ENCODE measurements around the gene CHN2.

Gene CHN2

DNA sequence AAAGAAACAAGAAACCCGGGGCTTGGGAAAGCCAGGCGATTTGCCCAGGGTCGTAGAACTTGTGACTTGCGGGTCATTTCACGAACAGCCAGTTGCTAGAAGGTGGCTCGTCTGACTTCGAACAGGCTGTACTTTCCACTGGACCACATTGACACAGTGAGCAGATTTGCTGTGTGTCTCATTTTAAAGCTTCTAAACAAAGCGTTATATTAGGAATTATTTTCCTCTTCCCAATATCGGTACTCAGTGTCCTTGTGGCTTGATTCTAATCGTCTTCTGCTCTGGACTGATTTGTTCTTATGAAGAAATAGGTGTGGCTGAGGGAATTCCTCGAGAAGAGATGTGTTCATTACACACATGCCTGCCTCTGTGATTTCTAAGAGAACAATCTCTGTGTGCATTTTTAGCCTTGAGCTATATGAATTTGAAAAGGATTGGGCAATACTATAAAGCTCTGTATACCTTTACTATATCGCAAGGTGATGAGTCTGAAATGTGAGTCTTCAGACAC, 219.1 kb downstream of the CHN2 start:
- no peak for FAIRE-seq

DNA sequence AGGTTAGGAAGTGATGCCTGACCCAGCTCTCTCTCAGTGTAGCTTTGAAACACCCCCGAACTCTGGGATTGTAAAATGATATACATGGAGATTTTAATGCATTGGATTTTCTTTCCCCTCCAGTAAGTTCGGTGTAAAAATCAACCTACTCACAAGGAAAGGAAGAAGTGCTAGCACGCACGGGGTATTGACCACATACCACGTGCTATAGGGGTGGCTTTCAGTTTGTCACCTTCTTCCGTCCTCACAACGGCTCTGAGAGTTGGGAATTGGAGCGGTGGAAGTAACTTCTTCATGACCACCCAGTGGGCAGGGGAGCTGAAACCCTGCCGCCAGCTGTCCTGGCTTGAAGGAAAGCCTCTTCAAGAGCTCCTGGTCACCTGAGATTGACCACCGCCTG, 219.6 kb downstream of the CHN2 start:
- FAIRE-seq, result no peak

DNA sequence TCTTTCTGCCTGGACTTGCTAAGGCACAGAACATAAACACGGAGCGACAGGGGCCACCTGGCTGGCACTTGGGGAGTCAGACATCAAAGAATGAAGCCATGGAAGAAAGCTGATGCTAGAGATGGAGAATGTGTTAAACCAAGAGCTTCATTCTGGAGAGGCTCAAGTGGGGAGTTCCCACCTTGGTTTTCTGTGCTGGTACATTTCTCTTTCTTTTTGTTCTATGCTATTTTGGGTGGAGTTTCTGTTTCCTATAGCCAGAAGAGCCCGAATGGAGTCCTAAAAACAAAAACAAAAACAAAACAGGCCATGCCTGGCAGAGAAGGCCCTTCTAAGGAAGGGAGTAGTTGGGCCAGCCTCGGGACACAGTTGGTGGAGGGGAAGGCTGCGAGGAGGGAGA, 220.6 kb downstream of the CHN2 start:
- no peak for FAIRE-seq

GRCh38 chr7:29416276-29416937, 221.8 kb downstream of the CHN2 start:
- no peak for FAIRE-seq

- FAIRE-seq, result no peak
Measured at GRCh38 chr7:29416938-29417305, 222.3 kb downstream of the CHN2 start.

GRCh38 chr7:29418056-29418455, 223.5 kb downstream of the CHN2 start:
- no peak for FAIRE-seq

GRCh38 chr7:29418651-29419050, 224.1 kb downstream of the CHN2 start:
- FAIRE-seq, result no peak

DNA sequence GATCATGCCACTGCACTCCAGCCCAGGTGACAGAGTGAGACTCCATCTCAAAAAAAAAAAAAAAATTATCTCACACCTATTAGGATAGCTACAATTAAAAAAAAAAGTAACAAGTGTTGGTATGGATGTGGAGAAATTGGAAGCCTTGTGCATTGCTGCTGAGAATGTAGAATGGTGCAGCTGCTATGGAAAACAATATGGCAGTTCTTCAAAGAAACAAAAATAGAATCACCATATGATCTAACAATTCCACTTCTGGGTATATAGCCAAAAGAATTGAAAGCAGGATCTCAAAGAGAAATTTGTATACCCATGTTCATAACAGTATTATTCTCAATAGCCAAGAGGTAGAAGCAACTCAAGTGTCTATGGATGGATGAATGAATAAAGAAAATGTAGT, 225.4 kb downstream of the CHN2 start:
- no peak for FAIRE-seq

- no peak for FAIRE-seq
Measured at GRCh38 chr7:29421010-29421956, 226.7 kb downstream of the CHN2 start.

- FAIRE-seq, result no peak
Measured at GRCh38 chr7:29422829-29423228, 228.3 kb downstream of the CHN2 start.

DNA sequence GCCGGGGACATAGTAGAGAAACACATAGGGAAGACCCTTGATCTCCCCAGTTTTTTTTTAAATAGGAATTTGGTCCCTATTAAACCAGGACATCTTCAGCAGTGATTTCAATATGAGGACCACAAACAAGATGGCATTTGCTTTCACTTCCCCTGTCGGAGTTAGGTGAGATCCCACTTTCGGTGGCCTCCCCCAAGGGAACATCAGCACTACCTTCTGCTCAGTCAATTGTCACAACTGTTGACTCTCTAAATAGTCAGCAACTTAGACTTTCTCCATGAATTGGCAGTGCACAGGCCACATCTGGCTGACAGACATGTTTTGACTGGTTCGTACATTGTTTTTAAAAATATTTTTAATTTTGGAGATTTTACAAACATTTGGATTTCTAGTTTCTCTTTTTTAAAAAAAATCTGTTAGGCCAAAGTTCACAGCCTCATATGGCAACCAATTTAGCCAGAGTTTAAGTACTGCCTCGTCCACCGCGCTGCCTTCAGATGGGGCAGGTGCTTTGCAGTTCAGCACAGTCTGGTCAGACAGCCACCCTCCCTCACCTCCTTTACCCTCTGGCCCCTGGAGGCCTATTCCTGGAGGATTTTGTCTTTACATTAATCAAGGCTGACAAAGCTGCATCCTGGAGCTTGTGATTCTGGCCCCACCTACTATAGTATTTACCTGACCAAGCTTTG, 229.9 kb downstream of the CHN2 start:
- no peak for FAIRE-seq

DNA sequence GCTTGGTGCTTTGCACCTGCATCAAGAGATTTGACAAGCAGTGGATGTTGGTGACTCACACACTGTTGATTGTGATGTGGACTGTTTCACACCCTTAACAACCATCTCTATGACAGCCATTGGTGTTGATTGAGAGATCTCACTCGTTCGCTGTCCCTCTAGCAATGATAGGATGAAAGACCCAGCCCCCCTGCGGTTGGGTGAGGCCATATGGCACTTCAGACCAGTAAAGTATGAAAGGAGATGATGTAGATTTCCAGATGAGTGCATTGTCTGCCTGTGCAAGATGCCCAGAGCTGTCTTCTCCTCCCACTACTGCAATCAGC, 230.4 kb downstream of the CHN2 start:
- FAIRE-seq, result no peak

- FAIRE-seq, result no peak
Measured at GRCh38 chr7:29426587-29426986, 232.0 kb downstream of the CHN2 start.

DNA sequence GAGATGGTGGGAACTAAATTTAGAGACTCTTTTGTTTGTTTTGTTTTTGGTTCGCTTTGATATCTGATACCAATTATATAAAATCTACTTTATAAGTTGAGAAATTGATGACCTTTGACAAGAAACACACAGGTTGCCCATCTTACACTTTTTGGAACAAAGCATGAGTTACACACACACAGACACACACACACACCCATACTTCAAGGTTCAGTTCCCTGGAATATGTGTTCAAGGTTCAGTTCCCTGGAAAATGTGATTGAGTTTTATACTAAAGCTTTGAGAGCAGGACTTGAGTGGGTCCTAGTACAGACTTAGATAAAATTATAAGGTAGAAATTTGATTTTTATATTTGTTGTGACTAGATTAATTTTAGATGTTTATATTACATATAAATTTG, 234.8 kb downstream of the CHN2 start:
- no peak for FAIRE-seq

DNA sequence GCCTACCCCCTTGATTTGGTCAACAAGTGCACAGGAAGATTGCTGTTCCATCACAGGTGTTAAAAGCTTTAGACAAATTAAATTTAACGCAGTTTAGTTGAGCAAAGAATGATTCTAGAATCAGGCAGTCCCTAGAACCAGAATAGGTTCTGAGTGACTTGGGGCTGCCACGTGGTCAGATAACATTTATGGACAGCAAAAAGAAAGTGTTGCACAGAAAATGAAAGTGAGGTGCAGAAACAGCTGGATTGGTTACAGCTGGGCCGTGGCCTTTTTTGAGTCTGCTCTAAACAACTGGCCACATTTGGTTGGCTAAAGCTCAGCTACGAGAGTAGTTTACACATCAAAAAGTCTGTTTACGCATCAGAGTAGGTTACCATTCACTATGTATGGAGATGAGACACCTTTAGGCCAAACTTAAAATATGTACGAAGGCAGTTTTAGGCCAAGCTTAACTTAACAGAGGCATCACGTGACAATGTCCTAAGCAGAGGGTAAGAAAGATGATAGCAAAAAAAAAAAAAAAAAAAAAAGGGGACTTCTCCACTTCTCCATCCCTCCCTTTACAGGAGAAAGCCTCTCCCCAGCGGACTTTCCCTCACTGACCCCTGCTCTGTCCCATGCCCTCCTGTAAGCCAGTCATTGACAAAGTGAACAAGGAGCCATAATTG, 235.8 kb downstream of the CHN2 start:
- FAIRE-seq, result no peak

GRCh38 chr7:29431686-29432085, 237.1 kb downstream of the CHN2 start:
- FAIRE-seq, result no peak

- no peak for FAIRE-seq
Measured at GRCh38 chr7:29432721-29433120, 238.1 kb downstream of the CHN2 start.

DNA sequence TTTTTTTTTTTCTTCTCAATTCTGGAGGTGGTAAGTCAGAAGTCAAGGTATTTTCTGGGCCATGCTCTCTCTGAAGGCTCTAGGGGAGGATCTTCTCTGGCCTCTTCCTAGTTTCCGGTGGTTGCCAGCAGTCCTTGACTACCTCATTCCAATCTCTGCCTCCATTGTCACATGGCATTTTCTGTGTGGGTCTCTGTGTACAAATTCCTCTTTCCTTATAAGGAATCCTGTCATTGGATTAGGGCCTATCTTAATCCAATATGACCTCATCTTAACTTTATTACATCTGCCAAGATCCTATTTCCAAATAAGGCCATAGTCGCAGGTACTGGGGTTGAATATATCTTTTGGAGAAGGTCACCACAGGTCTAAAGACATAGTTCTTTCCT, 239.8 kb downstream of the CHN2 start:
- FAIRE-seq, result no peak

DNA sequence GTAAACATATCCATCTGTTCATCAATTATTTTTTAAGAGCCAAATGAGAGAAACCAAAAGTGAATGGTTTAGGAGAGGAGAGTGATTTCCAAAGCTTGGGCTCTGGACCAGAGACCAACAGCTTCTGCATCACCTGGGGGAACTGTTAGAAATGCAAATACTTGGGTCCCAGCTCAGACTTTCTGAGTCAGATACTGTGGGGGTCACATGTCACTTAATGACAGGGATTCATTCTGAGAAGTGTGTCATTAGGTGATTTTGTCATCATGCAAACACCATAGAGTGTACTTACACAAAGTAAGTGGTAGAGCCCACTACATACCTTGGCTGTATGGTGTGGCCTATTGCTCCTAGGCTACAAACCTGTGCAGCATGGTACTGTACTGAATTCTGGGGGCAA, 240.6 kb downstream of the CHN2 start:
- no peak for FAIRE-seq

GRCh38 chr7:29435902-29436301, 241.3 kb downstream of the CHN2 start:
- FAIRE-seq, result no peak

- FAIRE-seq, result no peak
Measured at GRCh38 chr7:29442146-29442545, 247.6 kb downstream of the CHN2 start.

DNA sequence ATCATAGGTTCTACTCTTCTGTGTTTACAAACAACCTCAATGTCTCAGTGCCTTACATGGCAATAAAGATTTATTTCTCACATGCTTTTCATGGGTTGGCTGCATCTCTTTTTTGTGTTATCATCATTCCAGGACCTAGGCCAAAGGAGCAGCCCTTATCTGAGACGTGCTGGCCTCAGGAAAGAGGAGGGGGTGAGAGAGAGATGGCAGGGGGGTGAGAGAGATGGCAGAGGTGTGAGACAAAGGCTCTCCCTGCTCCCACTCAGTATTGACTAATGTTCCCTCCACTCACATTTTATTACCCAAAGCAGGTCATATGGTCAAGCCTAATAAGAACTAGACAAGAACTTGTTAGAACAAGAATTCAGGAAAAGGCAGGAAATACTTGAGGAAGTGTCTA, 249.0 kb downstream of the CHN2 start:
- FAIRE-seq, result no peak

DNA sequence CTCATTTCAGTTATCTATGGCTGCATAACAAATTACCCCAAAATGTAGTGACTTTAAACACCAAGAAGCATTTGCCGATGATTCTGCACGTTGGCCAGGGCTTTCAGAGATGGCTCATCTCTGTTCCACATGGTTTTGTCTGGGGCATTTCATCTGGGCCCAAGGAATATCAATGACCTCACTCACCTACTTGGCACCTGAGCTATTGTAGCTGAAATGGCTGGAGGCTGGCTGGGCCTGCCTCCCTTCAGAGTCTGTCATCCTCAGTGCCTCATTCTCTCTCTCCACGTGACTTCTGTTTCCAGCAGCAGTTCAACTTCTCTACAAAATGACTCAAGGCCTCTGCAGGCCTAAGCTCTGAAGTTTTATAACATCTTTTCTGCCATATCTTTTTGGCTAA, 249.7 kb downstream of the CHN2 start:
- no peak for FAIRE-seq
